Measurements from ENCODE around the gene FANCD2OS.

GRCh38 chr3:10116928-10117327, 8.9 kb upstream of the FANCD2OS start:
- no peak for TF ChIP-seq TSHZ2 (CRISPR knock-in tag; IDR thresholded peaks at IDR 0.05)
- no peak for TF ChIP-seq TOX (CRISPR knock-in tag; IDR thresholded peaks at IDR 0.05; ENCODE audit: borderline replicate concordance)
- no peak for TF ChIP-seq CSRNP3 (CRISPR knock-in tag; IDR thresholded peaks at IDR 0.05)
- no peak for TF ChIP-seq RARB (CRISPR knock-in tag; IDR thresholded peaks at IDR 0.05)
- TF ChIP-seq CREB5 (CRISPR knock-in tag; IDR thresholded peaks at IDR 0.05; ENCODE audit: low read depth): no peak
- TF ChIP-seq ARNTL (CRISPR knock-in tag; IDR thresholded peaks at IDR 0.05; ENCODE audit: borderline replicate concordance, low read depth): no peak
- TF ChIP-seq ZFP30 (CRISPR knock-in tag; IDR thresholded peaks at IDR 0.05): no peak
